ENCODE measurements around the gene BANF1.
"Not testable (repeated sequence)": the region's sequence is repeated elsewhere in the genome, so short reads cannot be mapped to it uniquely, and the experiment has no call there.

BANF1 gene

DNA sequence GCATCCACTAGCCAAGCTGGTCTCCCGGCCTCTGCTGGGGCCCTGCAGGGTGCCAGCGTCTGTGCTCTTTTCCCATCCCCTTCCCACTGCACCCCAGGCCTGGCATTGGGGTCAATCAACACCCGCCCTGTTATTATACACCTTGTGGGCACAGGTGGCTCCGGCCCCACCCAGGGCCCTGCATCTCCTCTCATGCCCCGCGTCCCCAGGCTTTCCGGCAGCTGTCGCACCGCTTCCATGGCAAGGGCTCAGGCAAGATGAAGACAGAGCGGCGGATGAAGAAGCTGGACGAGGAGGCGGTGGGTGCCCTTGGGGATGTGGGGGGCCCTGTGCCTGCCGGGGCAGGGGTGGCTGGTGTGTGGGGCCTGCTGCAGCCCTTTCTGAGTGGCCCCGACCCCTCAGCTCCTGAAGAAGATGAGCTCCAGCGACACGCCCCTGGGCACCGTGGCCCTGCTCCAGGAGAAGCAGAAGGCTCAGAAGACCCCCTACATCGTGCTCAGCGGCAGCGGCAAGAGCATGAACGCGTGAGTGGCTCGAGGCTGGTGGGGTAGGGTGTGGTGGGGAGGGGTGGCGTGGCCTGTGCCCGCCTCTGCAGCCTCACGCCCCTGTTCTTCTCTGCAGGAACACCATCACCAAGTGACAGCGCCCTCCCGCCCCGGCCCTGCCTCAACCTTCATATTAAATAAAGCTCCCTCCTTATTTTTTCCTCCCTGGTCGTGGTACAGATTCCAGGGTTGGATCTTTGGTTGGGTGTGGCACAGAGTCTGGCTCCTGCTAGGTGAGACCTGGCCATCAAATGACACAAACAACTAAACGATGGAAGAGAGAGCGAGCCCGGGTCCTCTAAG is 23.7 kb upstream of the BANF1 start:
- DNase-seq, result no peak

DNA sequence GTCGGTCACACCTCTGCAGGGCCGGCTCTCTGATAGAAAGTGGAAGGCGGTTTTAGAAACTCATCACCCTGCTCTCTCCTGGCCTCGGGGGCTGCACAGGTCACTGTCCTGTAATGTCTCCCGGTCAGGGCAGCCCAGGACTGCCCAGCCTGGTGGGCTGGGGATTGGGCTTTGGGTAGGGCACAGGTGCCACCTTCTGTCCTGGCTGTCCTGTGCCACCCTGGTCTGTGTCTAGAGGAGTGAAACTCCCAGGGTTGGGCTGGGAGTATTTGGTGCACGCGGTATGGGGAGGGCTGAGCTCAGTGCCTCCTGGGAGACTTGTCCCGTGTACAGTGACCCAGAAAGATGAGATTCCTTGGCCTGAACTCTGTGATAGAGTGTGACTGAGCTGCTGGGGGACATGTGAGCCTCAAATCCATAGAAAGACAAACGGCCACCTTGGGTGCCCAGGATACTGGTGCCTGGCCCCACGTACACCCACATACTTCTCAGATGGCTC is 23.0 kb upstream of the BANF1 start:
- no peak for DNase-seq

DNA sequence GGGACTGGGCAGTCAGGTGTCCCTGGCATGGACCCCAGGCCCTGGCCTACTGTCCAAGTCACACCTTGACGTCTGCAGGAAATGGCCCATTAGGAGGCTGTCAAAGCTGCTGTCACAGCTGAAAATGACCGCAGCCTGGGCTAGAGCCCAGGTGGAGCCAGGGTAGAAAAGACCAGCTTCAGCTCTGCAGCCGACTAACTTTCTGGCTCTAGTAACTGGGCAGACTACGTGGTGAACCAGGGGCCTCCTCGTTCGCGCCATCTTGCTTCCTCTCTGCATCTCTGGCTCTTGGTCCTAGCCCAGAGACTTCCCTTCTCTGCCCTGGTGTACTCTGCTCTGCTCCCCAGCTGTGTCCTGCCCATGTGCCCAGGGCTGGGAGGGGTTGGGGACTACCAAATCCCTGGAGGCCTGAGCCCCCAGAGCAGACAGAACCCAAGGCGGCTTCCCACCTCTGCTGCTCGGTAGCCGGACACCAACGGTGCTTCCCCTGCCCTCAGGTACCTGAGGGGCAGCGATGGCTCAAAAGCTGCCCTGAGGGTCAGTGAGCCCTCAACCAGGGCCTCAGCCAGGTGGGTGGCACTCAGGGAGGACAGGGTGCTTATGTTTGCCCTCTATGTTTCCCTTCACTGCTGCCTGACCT is 21.1 kb upstream of the BANF1 start:
- no peak for DNase-seq

DNA sequence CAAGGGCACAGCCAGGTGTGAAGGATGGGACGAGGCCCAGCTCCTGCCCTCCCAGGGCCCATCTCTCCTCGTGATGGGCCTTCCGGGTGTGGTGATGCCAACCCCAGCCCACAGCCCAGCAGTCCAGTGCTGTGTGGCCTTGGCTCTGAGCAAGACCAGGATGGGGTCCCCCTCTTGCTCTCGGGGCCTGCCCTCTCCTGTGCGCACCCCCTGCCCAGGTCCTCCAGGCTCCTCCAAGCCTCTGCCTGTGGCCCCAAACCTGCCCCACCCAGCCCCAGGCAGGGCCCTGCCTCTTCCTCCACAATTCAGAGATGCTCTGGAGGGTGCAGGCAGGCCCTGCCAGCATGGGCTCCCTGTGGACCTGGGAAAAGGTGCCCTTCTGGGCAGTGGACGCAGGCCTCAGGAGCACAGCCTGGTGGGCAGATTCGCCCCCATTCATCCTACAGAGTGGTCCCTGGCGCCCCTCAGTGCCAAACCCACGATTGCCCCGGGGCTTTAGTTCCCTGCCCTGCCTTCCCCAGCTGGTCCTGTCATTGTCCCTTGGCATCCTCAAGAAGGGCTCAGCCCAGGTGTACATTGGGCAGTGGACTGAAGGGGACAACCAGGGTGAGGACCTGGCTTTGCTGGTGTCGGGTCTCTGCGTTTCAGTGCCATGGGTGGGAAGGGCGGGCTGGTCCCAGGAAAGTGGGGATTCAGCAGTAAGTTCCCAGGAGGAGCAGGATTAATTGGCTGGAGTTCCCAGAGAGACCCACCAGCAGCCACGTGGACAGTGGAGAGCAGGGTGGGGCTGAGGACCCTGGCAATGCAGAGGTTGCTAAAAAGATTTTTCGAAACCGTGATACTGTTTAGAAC is 20.1 kb upstream of the BANF1 start:
- DNase-seq, result no peak

DNA sequence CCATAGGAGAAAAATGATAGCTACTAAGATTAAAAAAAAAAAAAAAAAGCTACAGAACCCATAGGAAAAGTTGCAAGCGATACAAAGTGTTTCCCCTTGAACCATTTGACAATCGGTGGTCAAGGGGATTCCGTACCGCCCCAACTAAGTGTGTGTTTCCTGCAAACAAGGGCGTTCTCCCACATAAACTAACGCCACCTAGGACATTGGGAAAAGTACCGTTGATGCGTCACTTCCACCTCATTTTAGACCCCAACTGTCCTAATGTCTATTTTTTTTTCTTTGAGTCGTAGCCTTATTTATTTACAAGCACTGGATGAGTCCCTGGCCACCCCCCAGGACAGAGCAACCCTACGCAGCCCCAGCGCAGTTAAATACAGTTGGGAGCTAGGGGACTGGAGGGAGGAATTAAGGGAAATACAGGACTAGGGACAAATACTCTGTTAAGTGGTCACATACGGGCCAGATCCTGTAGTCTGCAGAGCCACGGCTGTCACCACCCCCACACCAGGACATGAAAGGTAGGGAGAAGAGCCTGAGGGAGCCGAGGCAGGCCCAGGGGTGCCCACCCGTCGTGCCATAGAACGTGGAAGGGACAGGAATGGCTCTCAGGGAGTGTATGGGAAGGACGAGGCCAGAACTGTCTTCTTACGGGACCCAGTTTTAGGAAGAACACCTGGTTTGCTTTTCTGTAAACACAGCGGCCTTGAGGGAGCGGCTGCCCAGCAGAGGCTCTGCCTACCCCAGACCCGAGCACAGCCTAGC is 19.3 kb upstream of the BANF1 start:
- no peak for DNase-seq

DNA sequence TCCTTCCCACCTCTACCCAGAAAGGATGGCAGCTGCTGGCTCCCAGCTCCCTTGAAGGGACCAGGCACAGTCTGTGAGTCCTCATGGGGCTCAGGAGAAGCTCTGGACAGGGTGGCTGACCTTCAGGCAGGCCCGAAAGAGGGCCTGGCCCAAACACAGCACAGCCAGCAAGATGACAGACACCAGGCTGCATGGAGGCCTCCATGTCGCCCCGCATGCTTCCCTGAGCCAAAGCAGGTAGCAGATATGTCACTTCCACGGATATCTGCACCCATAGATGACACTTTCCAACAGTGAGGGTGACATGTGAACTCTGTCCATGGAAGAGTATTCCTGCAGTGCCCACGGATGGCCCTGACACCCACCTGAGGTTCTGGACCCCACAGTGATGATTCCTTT is 18.7 kb upstream of the BANF1 start:
- DNase-seq, result no peak

DNA sequence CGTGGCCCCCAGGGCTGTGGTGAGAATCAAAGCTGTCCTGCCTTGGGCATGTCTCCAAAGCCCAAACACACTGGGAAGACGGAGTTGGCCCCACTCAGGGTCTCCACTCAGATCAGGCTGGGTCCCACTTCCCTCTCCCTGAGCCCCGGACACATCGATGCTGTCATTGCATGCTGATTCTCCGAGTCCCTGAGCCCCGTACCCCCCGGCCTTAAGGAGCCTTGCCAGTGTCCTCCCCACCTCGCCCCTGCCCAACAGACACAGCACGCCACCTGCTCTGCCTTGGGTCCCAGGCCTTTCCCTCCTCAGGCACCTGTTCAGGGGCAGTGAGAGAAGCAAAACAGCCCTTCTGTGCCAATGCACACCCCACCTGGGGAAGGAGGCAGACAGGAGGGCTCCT is 15.0 kb upstream of the BANF1 start:
- DNase-seq, result no peak

DNA sequence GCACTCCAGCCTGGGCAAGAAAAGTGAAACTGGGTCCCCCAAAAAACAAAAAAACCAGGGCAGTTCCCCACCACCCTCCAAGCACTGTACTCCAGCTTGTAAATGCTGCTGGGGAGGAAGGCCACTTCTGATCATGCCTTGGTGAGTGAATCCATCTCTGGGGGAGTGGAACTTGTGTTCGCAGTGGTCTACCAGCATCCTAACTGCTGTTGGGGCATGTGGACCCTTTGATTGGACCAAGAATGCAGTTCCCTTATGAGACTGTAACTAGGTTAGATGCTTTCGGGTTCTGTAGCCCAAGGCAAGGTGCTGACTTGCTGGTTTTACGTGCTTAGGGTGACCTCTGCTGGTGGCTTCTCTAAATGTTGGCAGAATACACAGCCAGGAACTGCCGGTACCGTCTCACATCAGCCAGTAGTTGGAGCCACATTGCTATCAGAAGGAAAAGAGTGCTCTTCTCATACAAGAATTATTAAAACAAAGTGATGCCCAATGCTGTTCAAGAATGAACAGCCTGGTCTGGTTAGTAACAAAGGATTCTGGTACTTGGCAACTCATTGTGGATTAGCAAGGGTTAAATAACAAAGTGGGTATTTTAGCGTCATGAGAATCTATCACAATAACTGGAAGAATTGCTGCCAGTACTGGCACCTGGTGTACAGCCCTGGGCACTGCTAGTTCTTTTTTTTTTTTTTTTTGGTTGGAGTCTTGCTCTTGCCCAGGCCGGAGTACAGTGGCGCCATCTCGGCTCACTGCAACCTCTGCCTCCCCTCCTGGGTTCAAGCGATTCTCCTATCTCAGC is 13.3 kb upstream of the BANF1 start:
- DNase-seq, result peak; percentile 93

DNA sequence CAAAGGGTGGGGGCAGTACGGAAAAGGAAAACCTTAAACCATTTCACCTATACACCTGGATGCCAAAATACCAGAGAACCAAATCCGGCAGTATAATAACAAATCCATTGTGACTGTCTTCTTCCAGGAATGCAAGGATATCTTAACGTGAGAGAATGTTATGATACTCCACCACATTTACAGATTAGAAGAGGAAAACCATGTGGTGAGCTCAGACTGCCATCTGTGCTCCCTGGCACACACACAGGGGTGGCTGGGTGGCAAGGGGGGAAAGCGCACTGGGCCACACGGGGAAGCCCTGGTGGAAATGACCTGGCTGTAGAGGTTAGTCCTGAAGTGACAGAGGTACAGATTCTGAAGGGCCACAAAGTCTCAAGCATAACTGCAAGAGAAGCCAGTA is 10.2 kb upstream of the BANF1 start:
- DNase-seq, result no peak

DNA sequence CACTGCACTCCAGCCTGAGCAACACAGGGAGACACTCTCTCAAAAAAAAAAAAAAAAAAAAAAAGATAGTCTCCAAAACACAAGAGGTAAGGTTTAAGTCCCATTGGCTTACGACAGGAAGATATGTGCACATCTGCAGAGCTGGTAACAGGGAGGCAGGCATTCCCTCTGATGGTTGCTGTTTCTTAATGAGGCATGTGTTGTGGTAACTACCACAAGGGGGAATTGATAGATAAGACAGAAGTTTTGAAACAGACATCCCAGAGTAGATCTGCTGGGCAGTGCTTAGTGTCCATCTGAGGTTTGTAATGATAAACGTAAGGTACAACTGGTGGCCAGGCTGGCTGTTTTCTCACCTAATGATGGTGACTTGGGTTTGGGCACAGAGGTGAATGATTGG is 5.0 kb upstream of the BANF1 start:
- no peak for DNase-seq

DNA sequence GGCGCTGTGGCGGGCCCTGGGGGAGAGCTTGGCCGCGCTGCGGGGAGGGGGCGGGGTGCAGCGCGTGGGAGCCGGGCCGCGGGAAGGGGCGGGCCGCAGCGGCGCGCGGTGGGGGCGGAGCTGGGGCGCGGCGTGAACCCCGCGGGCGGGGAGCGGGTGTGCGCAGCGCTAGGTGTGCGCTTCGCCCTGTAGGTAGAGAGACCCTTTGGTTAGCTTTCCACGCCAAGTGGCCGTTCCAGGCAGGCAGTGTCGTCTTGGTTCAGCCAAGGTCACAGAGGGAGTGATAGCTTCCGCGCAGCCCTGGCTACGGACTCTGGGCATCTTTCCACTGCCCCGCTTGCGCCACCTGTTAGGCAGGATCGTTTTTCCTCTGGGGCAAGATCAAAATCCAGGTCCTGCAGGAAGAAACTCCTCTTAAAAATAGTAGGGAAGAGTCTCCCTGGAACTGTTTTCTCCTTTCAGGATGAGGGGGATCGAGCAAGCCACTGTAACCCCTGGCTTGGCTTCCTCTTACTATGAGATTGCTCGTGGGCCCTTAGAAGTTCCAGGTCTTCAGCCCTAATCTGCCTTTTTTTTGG is 434 bp downstream of the BANF1 start:
- DNase-seq, result peak; percentile 63

DNA sequence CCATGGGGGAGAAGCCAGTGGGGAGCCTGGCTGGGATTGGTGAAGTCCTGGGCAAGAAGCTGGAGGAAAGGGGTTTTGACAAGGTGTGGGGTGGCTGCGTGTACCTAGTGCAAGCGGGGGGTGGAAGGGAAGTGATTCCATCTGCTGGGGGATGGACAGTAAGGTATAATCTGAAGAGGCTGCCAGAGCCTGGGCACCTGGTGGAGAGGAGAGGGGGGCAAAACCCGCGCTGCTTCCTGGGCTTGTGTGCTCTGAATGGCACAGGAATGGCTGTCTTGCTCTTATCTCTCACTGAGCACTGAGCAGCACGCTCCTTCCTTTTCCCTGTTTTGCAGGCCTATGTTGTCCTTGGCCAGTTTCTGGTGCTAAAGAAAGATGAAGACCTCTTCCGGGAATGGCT is 988 bp downstream of the BANF1 start:
- no peak for DNase-seq

DNA sequence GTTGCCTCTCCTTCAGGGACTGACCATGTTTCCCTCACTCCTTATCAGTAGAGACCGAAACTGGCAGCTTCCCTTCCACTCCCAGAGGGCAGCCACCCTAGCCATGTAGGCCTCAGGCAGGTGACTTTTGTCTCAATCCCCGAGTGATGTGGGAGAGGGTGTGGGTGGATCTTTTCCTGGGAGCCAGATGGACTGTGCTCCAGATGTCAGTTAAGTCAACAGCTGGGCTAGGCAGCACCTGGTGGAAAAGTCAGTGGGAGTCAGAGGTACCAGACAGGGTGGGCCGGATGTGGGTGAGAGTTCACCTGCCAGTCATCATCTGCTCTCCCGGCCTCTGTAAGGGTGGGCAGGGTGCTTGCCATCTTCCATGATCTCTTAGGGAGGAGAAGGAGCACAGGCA is 1.9 kb downstream of the BANF1 start:
- no peak for DNase-seq

DNA sequence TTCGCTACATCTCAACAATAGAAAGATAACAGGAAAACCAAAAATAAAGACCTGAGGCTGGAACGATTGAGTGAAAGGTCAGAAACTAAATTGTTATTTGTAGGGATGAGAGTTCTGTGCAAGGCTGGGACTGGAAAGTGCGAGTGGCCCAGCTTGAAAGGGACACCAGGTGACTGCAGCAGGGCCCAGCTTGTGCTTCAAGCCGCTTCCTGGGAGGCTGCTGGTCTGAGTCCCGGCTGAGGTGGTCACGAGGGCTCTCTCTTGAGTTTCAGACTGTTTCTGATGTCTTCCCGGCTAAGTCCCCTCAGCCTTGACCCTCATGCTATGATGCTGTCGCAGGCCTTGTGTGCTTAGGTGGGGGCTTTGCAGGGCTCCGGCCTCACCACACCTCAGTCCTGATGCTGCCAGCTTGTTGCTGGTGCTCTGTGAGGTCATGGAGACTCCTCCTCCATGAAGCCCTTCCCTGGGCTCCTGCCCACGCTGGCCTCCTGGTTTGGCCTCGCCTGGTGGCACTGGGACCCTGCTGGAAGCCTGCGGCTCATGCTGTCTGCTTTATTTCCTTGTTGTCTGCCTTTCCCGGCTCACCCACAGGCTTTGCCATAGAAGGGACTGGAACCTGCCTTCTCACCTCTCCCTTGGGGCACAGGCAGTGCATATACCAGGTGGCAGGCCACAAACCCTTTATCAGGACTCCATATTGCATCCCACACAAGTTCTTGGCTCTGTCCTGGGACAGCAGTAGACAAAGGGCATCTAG is 4.0 kb downstream of the BANF1 start:
- DNase-seq, result no peak

DNA sequence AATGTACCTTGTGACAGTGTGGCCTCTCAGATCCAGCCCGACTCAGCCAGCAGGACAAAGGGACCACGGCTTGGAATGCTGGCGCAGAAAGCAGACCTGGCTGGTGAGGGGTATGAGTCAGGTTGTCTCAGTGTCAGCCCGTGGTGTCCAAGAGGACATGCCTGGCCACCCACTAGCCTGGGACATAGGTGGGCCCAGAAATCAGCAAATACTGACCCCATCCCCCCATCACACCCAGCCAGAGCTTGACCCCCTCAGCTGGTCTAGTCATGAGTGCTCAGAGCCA is 4.5 kb downstream of the BANF1 start:
- DNase-seq, result no peak

DNA sequence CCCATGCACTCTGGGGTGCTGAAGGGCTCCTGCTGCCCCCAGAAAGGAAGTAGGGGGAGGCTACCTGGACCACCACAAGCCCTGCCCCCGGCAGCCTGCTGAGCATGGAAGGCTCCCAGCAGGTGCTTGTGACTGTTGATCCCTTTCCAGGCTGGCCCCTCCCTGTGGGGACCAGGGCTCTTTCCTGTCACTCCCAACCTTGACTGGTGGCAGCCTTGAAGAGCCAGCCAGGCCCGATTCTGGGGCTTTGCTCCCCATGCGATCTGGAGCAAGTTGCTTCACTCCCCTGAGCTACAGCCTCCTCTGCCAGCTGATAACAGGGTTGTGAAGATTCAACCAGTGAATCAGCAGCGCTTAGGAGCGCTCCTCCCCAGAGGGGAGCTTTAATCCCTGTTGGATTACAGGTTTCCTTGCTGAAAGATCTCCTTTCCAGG is 4.9 kb downstream of the BANF1 start:
- peak; percentile 84 for DNase-seq

DNA sequence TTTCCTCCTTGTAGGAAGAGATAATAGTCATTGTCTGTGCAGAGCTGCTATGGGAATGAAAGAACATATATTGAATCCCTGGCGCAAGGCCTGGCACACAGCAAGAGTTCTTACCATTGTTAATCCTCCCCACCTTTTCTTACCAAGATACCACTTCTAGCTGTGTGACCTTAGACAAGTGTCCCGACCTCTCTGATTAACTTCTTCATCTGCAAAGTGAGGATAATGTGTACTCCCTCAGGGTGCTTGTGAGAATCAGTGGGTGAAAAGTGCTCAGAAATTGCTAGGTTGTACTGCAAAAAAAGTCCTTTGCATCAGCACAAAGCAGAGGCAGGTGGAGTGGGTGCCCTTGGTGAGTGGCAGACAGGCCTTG is 5.8 kb downstream of the BANF1 start:
- no peak for DNase-seq

DNA sequence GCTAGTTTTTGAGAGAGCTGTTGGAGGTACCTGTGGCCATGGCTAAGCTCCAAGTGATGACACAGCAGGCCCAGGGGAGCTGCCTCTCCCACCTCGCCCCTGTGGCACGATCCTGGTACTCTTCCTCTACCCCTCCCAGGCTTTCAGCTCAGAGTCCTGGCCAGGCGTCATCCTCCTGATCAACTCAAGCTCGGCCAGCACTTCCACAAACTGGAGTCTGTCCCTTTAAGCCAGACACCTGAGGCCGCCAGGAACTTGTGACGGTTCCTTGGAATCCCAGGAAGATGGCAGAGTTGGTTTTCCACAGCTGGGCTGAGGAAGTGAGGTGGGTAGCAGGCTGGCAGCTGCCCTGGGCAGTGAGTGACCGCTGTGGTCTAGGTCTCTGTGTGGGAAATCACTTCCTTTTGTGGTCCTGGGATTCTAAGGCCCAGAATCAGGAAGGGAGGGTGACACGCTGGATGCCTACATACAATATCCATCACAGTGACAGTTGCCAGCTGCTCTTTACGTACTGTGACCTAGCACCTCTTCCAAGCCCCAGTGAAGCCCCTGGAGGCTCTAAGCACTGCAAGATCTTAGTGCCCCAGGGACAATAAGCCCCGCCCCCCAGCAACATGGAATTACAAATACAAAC is 6.3 kb downstream of the BANF1 start:
- peak; percentile 75 for DNase-seq

DNA sequence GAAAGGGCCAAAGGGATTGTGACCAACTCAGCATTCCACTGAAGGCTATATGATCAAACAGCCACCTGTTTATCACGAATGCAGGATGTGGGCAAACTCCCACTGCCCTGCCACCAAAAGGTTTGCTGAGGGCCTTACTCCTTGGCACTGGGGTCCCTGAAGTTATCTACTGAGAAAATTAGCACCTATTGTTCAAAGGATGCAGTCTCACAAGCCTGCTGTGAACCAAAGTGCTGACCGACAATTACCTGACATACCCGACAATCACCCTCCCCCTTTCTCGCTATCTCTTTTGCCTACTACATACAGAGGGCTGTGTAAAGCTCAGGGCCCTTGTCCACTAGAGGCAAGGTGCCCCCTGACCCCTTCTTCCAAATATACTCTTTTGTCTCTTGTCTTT is 7.7 kb downstream of the BANF1 start:
- not testable (repeated sequence) for DNase-seq

DNA sequence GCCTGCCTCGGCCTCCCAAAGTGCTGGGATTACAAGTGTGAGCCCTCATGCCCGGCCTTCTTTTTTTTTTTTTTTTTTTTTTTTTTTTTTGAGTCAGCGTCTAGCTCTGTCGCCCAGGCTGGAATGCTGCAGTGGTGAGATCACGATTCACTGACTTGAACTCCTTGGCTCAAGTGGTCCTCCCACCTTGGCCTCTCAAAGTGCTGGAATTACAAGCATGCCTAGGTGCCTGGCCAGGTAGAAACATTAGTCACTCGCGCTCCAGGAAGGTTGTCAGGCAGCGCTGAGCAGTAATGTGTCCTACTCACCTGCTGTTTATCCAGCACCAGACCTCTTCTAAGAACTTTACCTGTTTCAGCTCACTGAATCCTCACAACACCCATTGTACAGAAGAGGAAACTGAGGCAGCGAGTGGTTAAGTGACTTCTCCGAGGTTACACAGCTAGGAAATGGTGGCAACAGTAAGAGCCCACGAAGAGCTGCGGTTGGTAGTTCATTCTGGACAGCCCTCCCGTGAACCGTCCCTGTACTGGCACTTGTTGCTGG is 9.0 kb downstream of the BANF1 start:
- no peak for DNase-seq
